SK-N-SH (cell line): ENCODE results near the gene GPR107.

Source experiments
- CTCF ChIP-seq: fragments of 200-600 bp; sonication (generic); IDR thresholded peaks from 2 replicates; pipeline ENCODE4 v1.6.1; 2017; ENCODE audit warnings: antibody characterized with exemption, mild to moderate bottlenecking, moderate library complexity
- RAD21 ChIP-seq: IDR thresholded peaks from 2 replicates; pipeline ENCODE4 v1.6.1; 2012; ENCODE audit warnings: mild to moderate bottlenecking, low read length
- TAF1 ChIP-seq: IDR thresholded peaks from 2 replicates; pipeline ENCODE4 v1.6.1; 2012; ENCODE audit warnings: low read depth, mild to moderate bottlenecking, low read length, moderate library complexity, borderline replicate concordance

GRCh38 chr9:130092910-130093309 lies 39.2 kb downstream of the GPR107 start:
- TF ChIP-seq CTCF (no peak), RAD21 (no peak), TAF1 (no peak)
